Stimulated activated CD8-positive, alpha-beta memory T cell treated with anti-CD3 and anti-CD28 coated beads, Interleukin-2, amount 100 ng/mL, for 1 hour (primary cell): ENCODE measurements around the gene CREB5.

ENCODE experiments used
- DNase-seq, 2 donors: peaks; one replicate each; pipeline ENCODE4 v3.0.0-alpha.2; 2020; ENCODE audit warnings: low read depth in 2 of 2

CREB5 gene

DNA sequence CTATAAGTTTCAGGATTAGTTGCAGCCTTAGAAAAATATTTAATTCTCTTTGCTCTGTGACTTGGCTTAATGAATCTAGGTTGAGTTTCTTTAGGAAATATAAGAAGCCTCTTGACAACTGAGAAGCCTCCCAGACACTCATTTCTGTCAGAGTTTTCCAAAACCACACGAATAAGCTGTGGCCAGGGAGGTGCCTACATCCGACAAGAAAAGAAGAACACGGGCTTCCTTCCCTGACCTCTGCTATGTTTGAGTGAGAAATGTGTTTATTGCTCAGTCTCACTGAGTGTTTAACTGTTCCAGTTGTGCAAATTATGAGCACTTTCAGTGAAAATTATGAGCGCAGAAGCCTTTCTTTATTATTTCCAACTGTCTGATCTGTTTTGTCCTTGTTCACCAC is 440.8 kb downstream of the CREB5 start:
- DNase-seq, result no peak

GRCh38 chr7:28853834-28854749 is 441.8 kb downstream of the CREB5 start:
- DNase-seq, result peak; percentile 25 to 26

DNA sequence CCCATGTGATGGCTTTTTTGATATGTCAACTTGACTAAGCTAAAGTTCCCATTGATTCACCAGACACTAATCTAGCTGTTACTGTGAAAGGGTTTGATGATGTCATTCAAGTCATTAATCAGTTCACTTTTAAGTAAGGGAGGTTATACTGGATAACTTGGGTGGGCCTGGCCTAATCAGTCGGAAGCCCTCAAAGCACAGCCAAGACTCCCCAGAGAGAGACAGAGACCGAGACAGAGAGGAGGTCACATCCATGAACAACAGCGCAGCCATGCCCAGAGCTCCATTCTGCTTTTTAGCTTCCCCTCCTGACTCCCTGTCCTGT is 442.4 kb downstream of the CREB5 start:
- DNase-seq, result no peak

- DNase-seq, result no peak
Observed at GRCh38 chr7:28855538-28856217, 443.4 kb downstream of the CREB5 start.

DNA sequence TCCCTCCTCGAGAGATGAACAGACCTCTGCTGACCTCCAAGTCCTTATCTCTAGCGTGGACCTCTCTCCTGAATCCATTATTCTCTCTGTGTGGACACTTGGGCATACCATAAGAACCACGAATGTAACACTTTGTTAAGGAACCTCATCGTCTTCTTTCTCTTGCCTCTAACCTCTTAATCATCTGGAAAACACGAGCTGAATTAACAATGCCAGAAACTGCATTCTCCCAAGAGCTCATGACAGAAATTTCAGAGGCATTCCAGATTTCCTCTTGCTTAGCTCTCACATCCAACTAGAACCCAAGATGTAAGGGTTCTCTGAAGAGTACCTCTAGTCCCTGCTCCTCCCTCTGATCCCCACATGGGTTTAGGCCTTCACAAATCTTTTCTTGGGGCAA is 444.3 kb downstream of the CREB5 start:
- no peak for DNase-seq

- DNase-seq, result no peak
Observed at GRCh38 chr7:28858206-28858605, 445.9 kb downstream of the CREB5 start.

GRCh38 chr7:28858895-28859294 is 446.6 kb downstream of the CREB5 start:
- DNase-seq, result no peak

GRCh38 chr7:28861825-28862224 is 449.5 kb downstream of the CREB5 start:
- no peak for DNase-seq

GRCh38 chr7:28862595-28863272 is 450.4 kb downstream of the CREB5 start:
- DNase-seq, result no peak

DNA sequence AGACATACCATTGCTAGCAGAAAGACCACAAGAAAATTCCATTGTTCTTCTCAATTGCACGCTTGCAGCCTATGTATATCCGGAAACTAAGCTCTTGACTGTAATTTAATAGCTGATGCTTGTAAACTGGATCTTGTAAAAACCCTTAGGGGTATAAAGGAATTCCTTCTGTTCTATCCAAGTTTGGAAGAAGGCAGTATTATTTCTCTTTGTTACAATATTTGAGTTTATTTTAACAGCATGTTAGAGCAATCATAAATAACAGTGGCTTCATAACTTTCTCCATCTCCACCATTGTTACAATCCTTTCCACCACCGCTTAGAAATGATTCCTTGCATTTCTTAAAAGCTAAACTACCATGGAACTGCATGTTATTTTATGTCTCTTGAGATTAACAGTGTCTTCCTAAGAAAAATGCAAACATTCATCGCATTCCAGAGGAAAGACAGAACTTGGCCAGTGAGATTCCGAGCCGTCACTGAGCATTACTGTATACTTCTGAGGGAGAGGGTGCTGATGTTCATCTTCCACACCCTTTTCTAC is 453.4 kb downstream of the CREB5 start:
- DNase-seq, result no peak

DNA sequence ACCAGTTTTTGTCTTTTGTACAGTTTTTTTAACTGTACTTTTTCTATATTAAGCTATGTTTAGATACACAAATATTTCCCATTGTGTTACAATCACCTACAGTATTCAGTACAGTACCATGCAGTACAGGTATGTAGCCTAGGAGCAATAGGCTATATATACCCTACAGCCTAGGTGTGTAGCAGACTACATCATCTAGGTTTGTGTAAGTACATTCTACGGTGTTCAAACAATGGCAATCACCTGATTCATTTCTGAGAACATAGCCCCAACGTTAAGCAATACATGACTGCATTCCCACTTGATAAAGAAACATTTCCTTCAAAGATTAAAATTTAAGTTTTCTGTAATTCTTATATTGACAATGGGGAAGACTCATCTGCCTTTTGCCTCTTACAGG is 456.4 kb downstream of the CREB5 start:
- no peak for DNase-seq

- DNase-seq, result no peak
Observed at GRCh38 chr7:28871077-28871476, 458.8 kb downstream of the CREB5 start.

DNA sequence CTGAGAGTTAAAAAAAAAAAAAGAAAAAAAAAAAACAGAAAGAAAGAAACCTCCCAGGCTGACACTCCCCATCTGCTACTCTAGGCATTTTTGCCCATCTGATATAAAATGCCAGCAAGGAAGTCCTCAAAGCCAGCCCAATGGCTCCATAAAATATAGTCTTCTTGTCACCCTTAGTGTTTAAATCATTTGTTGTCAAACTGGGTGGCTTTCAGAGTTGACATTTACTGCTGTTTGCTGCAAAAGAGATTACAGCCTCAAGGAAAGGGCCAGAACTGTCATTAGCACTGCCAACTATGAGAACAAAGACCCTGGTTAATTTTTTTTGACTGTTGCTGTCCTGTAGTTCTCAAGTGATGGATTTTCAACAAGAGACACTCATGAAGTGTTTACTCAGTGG is 459.3 kb downstream of the CREB5 start:
- no peak for DNase-seq

- no peak for DNase-seq
Observed at GRCh38 chr7:28872226-28872625, 459.9 kb downstream of the CREB5 start.

GRCh38 chr7:28873365-28873764 is 461.0 kb downstream of the CREB5 start:
- no peak for DNase-seq

GRCh38 chr7:28874001-28874400 is 461.7 kb downstream of the CREB5 start:
- DNase-seq, result no peak
